A549 (cell line): ENCODE results near the gene ANKRD40. TPM values are rescaled to one million over a fixed set of nuclear protein-coding genes. Genes with fewer than 3 reads are reported as not detected.

Source experiments
- ATAC-seq, 2 experiments: fragments of 200-7000 bp in 1 of 2; fragments of >200 bp in 1 of 2; cut with Nextera tagmentation in 1 of 2; cut with Tn5 transposase in 1 of 2; 3 replicates each; pipeline versions ENCODE4 v1.8.0 to v1.9.1; 2018 to 2020; ENCODE audit warnings: mild to moderate bottlenecking in 1 of 2, moderate library complexity in 1 of 2
- CTCF ChIA-PET: fragments of 300-600 bp; sonication (Branson Sonifier 250); formaldehyde crosslinking; extraction: SDS; loops from one replicate; lab custom pipeline; 2021; ENCODE audit warnings: antibody characterized with exemption, inconsistent platforms; lab: Yijun Ruan, JAX
- POLR2A ChIA-PET: fragments of 350-600 bp; formaldehyde crosslinking; extraction: SDS; loops from one replicate; lab custom pipeline; 2021; ENCODE audit warnings: antibody characterized with exemption, inconsistent platforms; lab: Yijun Ruan, JAX
- DNase-seq, 2 experiments: peaks; one replicate each; pipeline versions ENCODE4 v3.0.0 to v3.0.0-alpha.2; 2011 to 2016; ENCODE audit warnings: low read depth in 1 of 2, low spot score in 1 of 2
- FAIRE-seq: peaks from 2 replicates; lab custom pipeline; 2011; peaks lifted over from hg19 to GRCh38; lab: Jason Lieb, UNC
- H3K27ac ChIP-seq, 2 experiments: fragments of >200 bp; sonication (Bioruptor Twin); formaldehyde crosslinking; 3 replicates each; pipeline ENCODE4 v1.5.1; 2016 to 2017
- H3K4me1 ChIP-seq: fragments of >200 bp; sonication (Bioruptor Twin); formaldehyde crosslinking; 3 replicates; pipeline ENCODE4 v1.6.1; 2016
- H3K4me2 ChIP-seq: fragments of >200 bp; sonication (Bioruptor Twin); formaldehyde crosslinking; 3 replicates; pipeline ENCODE4 v1.6.1; 2016
- H3K4me3 ChIP-seq: fragments of >200 bp; sonication (Bioruptor Twin); formaldehyde crosslinking; 3 replicates; pipeline ENCODE4 v1.5.1; 2016
- H3K9me3 ChIP-seq: fragments of >200 bp; sonication (Bioruptor Twin); formaldehyde crosslinking; 3 replicates; pipeline ENCODE4 v1.6.1; 2016
- BHLHE40 ChIP-seq: IDR thresholded peaks from 2 replicates; pipeline ENCODE4 v1.6.1; 2012; ENCODE audit warnings: low read depth, low read length, inconsistent platforms
- CBX8 ChIP-seq: fragments of 200-600 bp; sonication (generic); IDR thresholded peaks from 2 replicates; pipeline ENCODE4 v1.6.1; 2016
- CEBPB ChIP-seq, 2 experiments: fragments of >200 bp in 1 of 2; sonication (Bioruptor Twin) in 1 of 2; formaldehyde crosslinking in 1 of 2; IDR thresholded peaks; 2 replicates each; pipeline ENCODE4 v1.6.1; 2012 to 2016
- EHF ChIP-seq: fragments of 250-450 bp; sonication (Bioruptor Pico); IDR thresholded peaks from 2 replicates; pipeline ENCODE4 v1.5.0; 2020; ENCODE audit warnings: mild to moderate bottlenecking
- EP300 ChIP-seq, 2 experiments: fragments of >200 bp; sonication (Bioruptor Twin); formaldehyde crosslinking; IDR thresholded peaks; 2 replicates in 1 of 2; 3 replicates in 1 of 2; pipeline ENCODE4 v1.6.1; 2016 to 2017
- FOSB ChIP-seq: fragments of 250-450 bp; sonication (Bioruptor Pico); IDR thresholded peaks from 2 replicates; pipeline ENCODE4 v1.5.0; 2020; ENCODE audit warnings: mild to moderate bottlenecking, moderate library complexity
- FOSL2 ChIP-seq, 2 experiments: fragments of 450-650 bp in 1 of 2; fragments of >200 bp in 1 of 2; sonication (Bioruptor Twin) in 1 of 2; formaldehyde crosslinking; IDR thresholded peaks; 2 replicates each; pipeline versions ENCODE4 v1.5.0 to v1.6.1; 2016 to 2020; ENCODE audit warnings: mild to moderate bottlenecking in 1 of 2, moderate library complexity in 1 of 2
- GATA3 ChIP-seq: IDR thresholded peaks from 2 replicates; pipeline ENCODE4 v1.6.1; 2012; ENCODE audit warnings: borderline replicate concordance
- HOXA7 ChIP-seq: fragments of 250-450 bp; sonication (Bioruptor Pico); IDR thresholded peaks from 2 replicates; pipeline ENCODE4 v1.5.0; 2020; ENCODE audit warnings: mild to moderate bottlenecking, moderate library complexity
- JUN ChIP-seq, 2 experiments: fragments of >200 bp; sonication (Bioruptor Twin); formaldehyde crosslinking; IDR thresholded peaks; 2 replicates in 1 of 2; 3 replicates in 1 of 2; pipeline ENCODE4 v1.6.1; 2016 to 2017
- JUNB ChIP-seq: fragments of >200 bp; sonication (Bioruptor Twin); formaldehyde crosslinking; IDR thresholded peaks from 2 replicates; pipeline ENCODE4 v1.6.1; 2016
- KDM1A ChIP-seq: fragments of 200-600 bp; sonication (generic); IDR thresholded peaks from 2 replicates; pipeline ENCODE4 v1.6.1; 2016; ENCODE audit warnings: low read depth, mild to moderate bottlenecking
- MYC ChIP-seq: IDR thresholded peaks from 2 replicates; pipeline ENCODE4 v1.6.1; 2012; ENCODE audit warnings: mild to moderate bottlenecking, inconsistent platforms, low read length, improper control_type of control experiment, borderline replicate concordance
- NPAS2 ChIP-seq: fragments of 250-450 bp; sonication (Bioruptor Pico); IDR thresholded peaks from 2 replicates; pipeline ENCODE4 v1.8.0; 2022; ENCODE audit warnings: mild to moderate bottlenecking, moderate library complexity, borderline replicate concordance
- NR3C1 ChIP-seq: fragments of >200 bp; sonication (Bioruptor Twin); formaldehyde crosslinking; IDR thresholded peaks from 3 replicates; pipeline ENCODE4 v1.6.1; 2017
- POLR2A ChIP-seq: IDR thresholded peaks from 2 replicates; pipeline ENCODE4 v1.6.1; 2012; ENCODE audit warnings: mild to moderate bottlenecking, low read length
- POLR2AphosphoS2 ChIP-seq: conservative IDR thresholded peaks from 2 replicates; pipeline ENCODE4 v1.6.1; 2012; ENCODE audit warnings: low read length, improper control_type of control experiment, inconsistent platforms
- RARB ChIP-seq: fragments of 250-450 bp; sonication (Bioruptor Pico); IDR thresholded peaks from 2 replicates; pipeline ENCODE4 v1.8.0; 2021; ENCODE audit warnings: mild to moderate bottlenecking, moderate library complexity
- RNF2 ChIP-seq: fragments of 200-600 bp; sonication (generic); IDR thresholded peaks from 2 replicates; pipeline ENCODE4 v1.6.1; 2016; ENCODE audit warnings: low read depth, mild to moderate bottlenecking, antibody characterized with exemption, moderate library complexity, borderline replicate concordance
- TP53 ChIP-seq: fragments of 250-450 bp; sonication (Bioruptor Pico); IDR thresholded peaks from 2 replicates; pipeline ENCODE4 v1.5.0; 2021; ENCODE audit warnings: mild to moderate bottlenecking, moderate library complexity
- ZC3H11A ChIP-seq: fragments of 450-650 bp; IDR thresholded peaks from 2 replicates; pipeline ENCODE4 v1.6.1; 2014; ENCODE audit warnings: antibody characterized with exemption, mild to moderate bottlenecking
- ZSCAN20 ChIP-seq: fragments of 250-450 bp; sonication (Bioruptor Pico); IDR thresholded peaks from 2 replicates; pipeline ENCODE4 v1.8.0; 2022; ENCODE audit warnings: mild to moderate bottlenecking, moderate library complexity
- WGBS: methylation state at CpG from one replicate; pipeline ENCODE4 v1.1.6; 2017; ENCODE audit errors: missing lambda C conversion rate; 5-methylcytosine and 5-hydroxymethylcytosine counted together
- polyA plus RNA-seq, 4 experiments: library from polyadenylated mRNA; depleted of rRNA in 3 of 4; stranded (reverse); fragments of >200 nt; fragmentation: RNase III in 1 of 4; extraction: RNeasy Plus Mini Kit Qiagen cat#74134 plus additional on column Dnase treatment in 1 of 4; gene quantifications; 2 replicates in 3 of 4; 3 replicates in 1 of 4; pipeline ENCODE4 v1.2.3, GENCODE V29; 2011 to 2017
- TF ChIP-seq, protein P1 (sequence below): IDR thresholded peaks from 2 replicates; pipeline ENCODE4 v1.6.1; 2012; ENCODE audit warnings: low read depth, borderline replicate concordance
- TF ChIP-seq, protein P2 (sequence below): fragments of 150-350 bp; IDR thresholded peaks from 2 replicates; pipeline ENCODE4 v1.6.1; 2014; ENCODE audit warnings: low read depth, mild to moderate bottlenecking, low read length
- TF ChIP-seq, protein P3 (sequence below): fragments of 250-450 bp; sonication (Bioruptor Pico); IDR thresholded peaks from 2 replicates; pipeline ENCODE4 v1.5.0; 2021; ENCODE audit warnings: mild to moderate bottlenecking, moderate library complexity, borderline replicate concordance
- TF ChIP-seq, protein P4 (sequence below): fragments of >200 bp; sonication (Bioruptor Twin); formaldehyde crosslinking; IDR thresholded peaks from 3 replicates; pipeline ENCODE4 v1.5.1; 2016

Gene ANKRD40
- polyA plus RNA-seq, 2 of the 4 experiments (the other 2 are of a cell fraction): 50.1 to 84.3 TPM

DNA sequence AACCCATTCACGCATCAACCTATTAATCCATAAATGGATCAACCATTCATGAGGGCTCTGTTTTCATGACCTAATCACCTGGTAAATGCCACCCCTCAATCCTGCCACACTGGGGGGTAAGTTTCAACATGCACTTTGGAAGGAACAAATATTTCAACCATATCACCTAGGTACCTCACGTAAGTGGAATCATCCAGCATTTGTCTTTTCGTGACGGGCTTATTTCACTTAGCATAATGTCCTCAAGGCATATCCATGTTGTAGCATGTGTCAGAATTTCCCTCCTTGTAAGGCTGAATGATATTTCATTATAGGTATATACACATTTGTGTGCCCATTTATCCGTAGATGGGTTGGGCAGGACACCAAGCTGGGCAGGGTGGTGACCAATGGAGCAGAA is 35.6 kb downstream of the ANKRD40 start (continued):
- no peak for TF ChIP-seq MYC
- no peak for TF ChIP-seq ZSCAN20 (CRISPR knock-in tag)
- no peak for TF ChIP-seq RARB (CRISPR knock-in tag)

DNA sequence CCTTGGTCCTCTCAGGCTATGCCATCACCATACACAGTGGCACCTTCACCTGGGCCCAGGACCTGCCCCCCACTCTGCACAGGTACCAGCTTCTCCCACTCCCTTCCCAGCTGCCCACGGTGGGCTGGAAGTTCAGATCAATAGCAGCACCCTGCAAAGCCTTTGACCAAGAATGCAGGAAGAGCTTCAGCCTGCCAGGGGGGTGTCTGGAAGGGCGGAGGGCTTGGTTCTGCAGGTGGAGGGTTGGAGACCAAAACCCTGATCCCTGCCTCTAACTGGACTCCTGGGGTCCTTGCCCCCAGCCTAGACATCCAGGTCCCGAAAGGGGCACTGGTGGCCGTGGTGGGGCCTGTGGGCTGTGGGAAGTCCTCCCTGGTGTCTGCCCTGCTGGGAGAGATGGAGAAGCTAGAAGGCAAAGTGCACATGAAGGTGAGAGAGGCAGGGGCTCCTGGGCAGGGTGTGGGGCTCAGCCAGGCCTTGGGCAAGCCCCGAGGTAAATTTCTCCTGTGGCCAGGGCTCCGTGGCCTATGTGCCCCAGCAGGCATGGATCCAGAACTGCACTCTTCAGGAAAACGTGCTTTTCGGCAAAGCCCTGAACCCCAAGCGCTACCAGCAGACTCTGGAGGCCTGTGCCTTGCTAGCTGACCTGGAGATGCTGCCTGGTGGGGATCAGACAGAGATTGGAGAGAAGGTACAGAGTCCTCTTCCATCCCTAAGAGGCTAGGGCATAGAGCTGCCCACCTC is 38.7 kb downstream of the ANKRD40 start:
- Histone ChIP-seq H3K4me2 (peak overlapping the region; percentile 65), H3K27ac (peak overlapping the region; percentile 98), H3K9me3 (no peaks in the 10 kb centered on the region), H3K4me3 (no peak overlapping the region), H3K4me1 (peaks cover 98% of the 10 kb centered on the region)
- POLR2A ChIA-PET: interaction anchor here (1.1 to 3.7 kb wide), 6 partner anchors 8 to 50 kb away, joined by 5 to 32 read pairs (median 6); partner anchors contain the start of gene LUC7L3
- WGBS: 81% methylated on average over 9 of the region's 9 CpGs
- DNase-seq (no peak), FAIRE-seq (no peak), ATAC-seq (peak; percentile 2 to 6; a peak in 4 of 6 replicates)
- CTCF ChIA-PET: interaction anchor here (0.6 to 52.6 kb wide), 9 partner anchors 8 to 130 kb away, joined by 3 to 2097 read pairs (median 9); partner anchors contain the start of gene ABCC3
- no peak for TF ChIP-seq GATA3
- no peak; a peak in 1 of 5 replicates for TF ChIP-seq JUN (IDR thresholded peaks at IDR 0.05)
- TF ChIP-seq NPAS2 (CRISPR knock-in tag): no peak
- no peak for TF ChIP-seq POLR2A
- no peak for TF ChIP-seq TP53 (CRISPR knock-in tag)
- TF ChIP-seq EP300 (IDR thresholded peaks at IDR 0.05): no peak
- TF ChIP-seq BHLHE40: no peak
- TF ChIP-seq, protein P1, sequence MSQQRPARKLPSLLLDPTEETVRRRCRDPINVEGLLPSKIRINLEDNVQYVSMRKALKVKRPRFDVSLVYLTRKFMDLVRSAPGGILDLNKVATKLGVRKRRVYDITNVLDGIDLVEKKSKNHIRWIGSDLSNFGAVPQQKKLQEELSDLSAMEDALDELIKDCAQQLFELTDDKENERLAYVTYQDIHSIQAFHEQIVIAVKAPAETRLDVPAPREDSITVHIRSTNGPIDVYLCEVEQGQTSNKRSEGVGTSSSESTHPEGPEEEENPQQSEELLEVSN: no peak
- TF ChIP-seq FOSL2 (IDR thresholded peaks at IDR 0.05): no peak
- TF ChIP-seq FOSL2 (CRISPR knock-in tag; IDR thresholded peaks at IDR 0.05): no peak
- no peak for TF ChIP-seq CEBPB (IDR thresholded peaks at IDR 0.05)
- no peak for TF ChIP-seq FOSB (CRISPR knock-in tag)
- TF ChIP-seq, protein P2, sequence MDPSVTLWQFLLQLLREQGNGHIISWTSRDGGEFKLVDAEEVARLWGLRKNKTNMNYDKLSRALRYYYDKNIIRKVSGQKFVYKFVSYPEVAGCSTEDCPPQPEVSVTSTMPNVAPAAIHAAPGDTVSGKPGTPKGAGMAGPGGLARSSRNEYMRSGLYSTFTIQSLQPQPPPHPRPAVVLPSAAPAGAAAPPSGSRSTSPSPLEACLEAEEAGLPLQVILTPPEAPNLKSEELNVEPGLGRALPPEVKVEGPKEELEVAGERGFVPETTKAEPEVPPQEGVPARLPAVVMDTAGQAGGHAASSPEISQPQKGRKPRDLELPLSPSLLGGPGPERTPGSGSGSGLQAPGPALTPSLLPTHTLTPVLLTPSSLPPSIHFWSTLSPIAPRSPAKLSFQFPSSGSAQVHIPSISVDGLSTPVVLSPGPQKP: no peak
- TF ChIP-seq JUNB: no peak
- 0 out of 2 replicates have a peak, but pooled peaks have one; percentile 35 for TF ChIP-seq POLR2AphosphoS2
- 0 out of 2 replicates have a peak, but pooled peaks have one; percentile 23 for TF ChIP-seq KDM1A

DNA sequence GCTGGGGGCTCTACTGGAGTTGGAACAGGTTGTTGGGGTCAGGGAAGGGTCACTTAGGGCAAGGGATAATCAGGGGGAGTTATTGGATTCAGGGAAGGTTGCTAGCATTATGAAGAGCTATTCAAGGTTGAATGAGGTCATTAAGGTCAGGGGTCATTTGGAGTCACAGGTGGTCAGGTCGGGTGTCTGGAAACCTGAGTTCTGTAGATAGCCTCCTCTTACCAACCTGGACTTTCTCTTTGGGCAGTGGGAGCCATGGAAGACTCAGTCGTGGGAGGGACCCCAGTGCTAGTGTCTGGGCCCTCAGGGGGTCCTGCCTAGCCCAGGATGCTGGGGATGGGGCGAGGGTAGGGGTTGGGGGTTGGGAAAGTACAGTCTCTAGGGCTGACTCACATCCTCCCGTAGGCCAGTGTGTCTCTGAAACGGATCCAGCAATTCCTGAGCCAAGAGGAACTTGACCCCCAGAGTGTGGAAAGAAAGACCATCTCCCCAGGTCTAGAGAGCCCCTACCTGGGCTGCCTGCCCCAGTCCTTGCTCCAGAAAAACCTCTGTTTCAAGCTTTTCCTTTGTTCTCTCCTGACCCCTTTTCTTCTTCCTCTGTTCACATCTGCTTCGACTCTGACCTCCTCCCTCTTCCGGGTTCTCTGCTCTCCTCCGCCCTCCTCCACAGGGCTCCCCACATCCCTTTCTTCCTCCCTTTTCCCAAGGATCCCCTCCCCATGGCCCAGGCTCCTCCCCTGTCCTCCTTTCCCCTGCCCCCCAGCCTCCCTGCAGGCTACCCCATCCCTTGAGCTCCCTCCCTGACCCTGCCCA is 39.5 kb downstream of the ANKRD40 start:
- 5% methylated on average over 7 of the region's 8 CpGs for WGBS
- H3K27ac ChIP-seq: peak overlapping the region; percentile 98
- H3K4me3 ChIP-seq: 0 out of 3 replicates have a peak overlapping the region, but pooled peaks have one; percentile 0
- peak; percentile 58 to 62 for ATAC-seq
- peak; percentile 71 to 73 for DNase-seq
- H3K4me1 ChIP-seq: peaks cover 100% of the 10 kb centered on the region
- H3K9me3 ChIP-seq: no peaks in the 10 kb centered on the region
- ChIA-PET CTCF (interaction anchor here (0.6 to 52.6 kb wide), 10 partner anchors 8 to 130 kb away, joined by 3 to 2097 read pairs (median 6); partner anchors contain the start of gene ABCC3), POLR2A (interaction anchor here (1.0 to 3.7 kb wide), 7 partner anchors 8 to 51 kb away, joined by 3 to 32 read pairs (median 5); partner anchors contain the start of gene LUC7L3)
- H3K4me2 ChIP-seq: peak overlapping the region; percentile 65
- FAIRE-seq: peak; percentile 23
- no peak for TF ChIP-seq CBX8
- TF ChIP-seq JUNB: peak; percentile 74
- TF ChIP-seq ZC3H11A: no peak
- TF ChIP-seq, protein P3, sequence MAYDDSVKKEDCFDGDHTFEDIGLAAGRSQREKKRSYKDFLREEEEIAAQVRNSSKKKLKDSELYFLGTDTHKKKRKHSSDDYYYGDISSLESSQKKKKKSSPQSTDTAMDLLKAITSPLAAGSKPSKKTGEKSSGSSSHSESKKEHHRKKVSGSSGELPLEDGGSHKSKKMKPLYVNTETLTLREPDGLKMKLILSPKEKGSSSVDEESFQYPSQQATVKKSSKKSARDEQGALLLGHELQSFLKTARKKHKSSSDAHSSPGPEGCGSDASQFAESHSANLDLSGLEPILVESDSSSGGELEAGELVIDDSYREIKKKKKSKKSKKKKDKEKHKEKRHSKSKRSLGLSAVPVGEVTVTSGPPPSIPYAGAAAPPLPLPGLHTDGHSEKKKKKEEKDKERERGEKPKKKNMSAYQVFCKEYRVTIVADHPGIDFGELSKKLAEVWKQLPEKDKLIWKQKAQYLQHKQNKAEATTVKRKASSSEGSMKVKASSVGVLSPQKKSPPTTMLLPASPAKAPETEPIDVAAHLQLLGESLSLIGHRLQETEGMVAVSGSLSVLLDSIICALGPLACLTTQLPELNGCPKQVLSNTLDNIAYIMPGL (CRISPR knock-in tag): no peak
- TF ChIP-seq, protein P2: no peak
- peak; percentile 27; the same call in 1 of the 2 replicates for TF ChIP-seq HOXA7
- no peak for TF ChIP-seq EHF (CRISPR knock-in tag)
- TF ChIP-seq, protein P4, sequence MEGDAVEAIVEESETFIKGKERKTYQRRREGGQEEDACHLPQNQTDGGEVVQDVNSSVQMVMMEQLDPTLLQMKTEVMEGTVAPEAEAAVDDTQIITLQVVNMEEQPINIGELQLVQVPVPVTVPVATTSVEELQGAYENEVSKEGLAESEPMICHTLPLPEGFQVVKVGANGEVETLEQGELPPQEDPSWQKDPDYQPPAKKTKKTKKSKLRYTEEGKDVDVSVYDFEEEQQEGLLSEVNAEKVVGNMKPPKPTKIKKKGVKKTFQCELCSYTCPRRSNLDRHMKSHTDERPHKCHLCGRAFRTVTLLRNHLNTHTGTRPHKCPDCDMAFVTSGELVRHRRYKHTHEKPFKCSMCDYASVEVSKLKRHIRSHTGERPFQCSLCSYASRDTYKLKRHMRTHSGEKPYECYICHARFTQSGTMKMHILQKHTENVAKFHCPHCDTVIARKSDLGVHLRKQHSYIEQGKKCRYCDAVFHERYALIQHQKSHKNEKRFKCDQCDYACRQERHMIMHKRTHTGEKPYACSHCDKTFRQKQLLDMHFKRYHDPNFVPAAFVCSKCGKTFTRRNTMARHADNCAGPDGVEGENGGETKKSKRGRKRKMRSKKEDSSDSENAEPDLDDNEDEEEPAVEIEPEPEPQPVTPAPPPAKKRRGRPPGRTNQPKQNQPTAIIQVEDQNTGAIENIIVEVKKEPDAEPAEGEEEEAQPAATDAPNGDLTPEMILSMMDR: no peak
- TF ChIP-seq RNF2: no peak
- peak; percentile 72 for TF ChIP-seq FOSL2 (IDR thresholded peaks at IDR 0.05)
- TF ChIP-seq FOSL2 (CRISPR knock-in tag; IDR thresholded peaks at IDR 0.05): peak; percentile 70
- no peak for TF ChIP-seq BHLHE40
- TF ChIP-seq TP53 (CRISPR knock-in tag): no peak
- TF ChIP-seq NR3C1: no peak
